Loucy (cell line): ENCODE measurements around the gene RNF11.
"Not testable (repeated sequence)": the region's sequence is repeated elsewhere in the genome, so short reads cannot be mapped to it uniquely, and the experiment has no call there.

Experiments used
- H2AFZ ChIP-seq: fragments of 200-600 bp; sonication (generic); 2 replicates; pipeline ENCODE4 v1.6.0; 2016; ENCODE audit warnings: antibody characterized with exemption, mild to moderate bottlenecking, low read length, moderate library complexity
- H3F3A ChIP-seq: fragments of 200-600 bp; 2 replicates; pipeline ENCODE4 v1.6.0; 2016; ENCODE audit warnings: antibody characterized with exemption, low read depth, mild to moderate bottlenecking
- H3K27me3 ChIP-seq: fragments of 200-600 bp; sonication (generic); 2 replicates; pipeline ENCODE4 v1.6.1; 2014; ENCODE audit warnings: low read length, mild to moderate bottlenecking; ENCODE audit not compliant: insufficient read depth, poor library complexity, severe bottlenecking
- H3K36me3 ChIP-seq: fragments of 200-600 bp; sonication (generic); 2 replicates; pipeline ENCODE4 v1.6.1; 2016; ENCODE audit warnings: low read length; ENCODE audit not compliant: insufficient read depth
- H3K4me1 ChIP-seq: fragments of 200-600 bp; sonication (generic); 2 replicates; pipeline ENCODE4 v1.5.1; 2014; ENCODE audit warnings: low read length, mild to moderate bottlenecking; ENCODE audit not compliant: insufficient read depth, poor library complexity, severe bottlenecking
- H3K4me2 ChIP-seq: fragments of 200-600 bp; sonication (generic); 2 replicates; pipeline ENCODE4 v1.6.0; 2014; ENCODE audit warnings: antibody characterized with exemption, low read length, low read depth, mild to moderate bottlenecking; ENCODE audit not compliant: poor library complexity, severe bottlenecking
- H3K4me3 ChIP-seq: fragments of 200-600 bp; sonication (generic); 2 replicates; pipeline ENCODE4 v1.5.1; 2014; ENCODE audit warnings: low read length, mild to moderate bottlenecking, mixed read lengths; ENCODE audit not compliant: poor library complexity, severe bottlenecking
- H3K79me2 ChIP-seq: fragments of 200-600 bp; sonication (generic); 2 replicates; pipeline ENCODE4 v1.6.1; 2014; ENCODE audit warnings: low read length; ENCODE audit not compliant: insufficient read depth
- H3K9ac ChIP-seq: fragments of 200-600 bp; sonication (generic); 2 replicates; pipeline ENCODE4 v1.6.0; 2014; ENCODE audit warnings: mild to moderate bottlenecking, low read depth, low read length, moderate library complexity; ENCODE audit not compliant: poor library complexity, severe bottlenecking
- H3K9me2 ChIP-seq: fragments of 200-600 bp; sonication (generic); replicated peaks from 2 replicates; pipeline ENCODE4 v1.6.1; 2016; ENCODE audit warnings: low read depth, low read length, mixed read lengths
- H3K9me3 ChIP-seq: fragments of 200-600 bp; sonication (generic); 2 replicates; pipeline ENCODE4 v1.6.1; 2014; ENCODE audit warnings: mild to moderate bottlenecking, antibody characterized with exemption, low read length, low read depth; ENCODE audit not compliant: insufficient read depth
- H4K20me1 ChIP-seq: fragments of 200-600 bp; sonication (generic); 2 replicates; pipeline ENCODE4 v1.6.0; 2014; ENCODE audit warnings: antibody characterized with exemption, low read length, mild to moderate bottlenecking; ENCODE audit not compliant: insufficient read depth, poor library complexity, severe bottlenecking
- EZH2phosphoT487 ChIP-seq: fragments of 200-600 bp; IDR thresholded peaks from 2 replicates; pipeline ENCODE4 v1.6.1; 2018; ENCODE audit warnings: antibody characterized with exemption, mild to moderate bottlenecking, moderate library complexity, borderline replicate concordance
- TF ChIP-seq, protein P1 (sequence below): fragments of 200-600 bp; sonication (generic); conservative IDR thresholded peaks from 2 replicates; pipeline ENCODE4 v1.5.1; 2014; ENCODE audit warnings: mild to moderate bottlenecking, antibody characterized with exemption, low read length

Gene RNF11

DNA sequence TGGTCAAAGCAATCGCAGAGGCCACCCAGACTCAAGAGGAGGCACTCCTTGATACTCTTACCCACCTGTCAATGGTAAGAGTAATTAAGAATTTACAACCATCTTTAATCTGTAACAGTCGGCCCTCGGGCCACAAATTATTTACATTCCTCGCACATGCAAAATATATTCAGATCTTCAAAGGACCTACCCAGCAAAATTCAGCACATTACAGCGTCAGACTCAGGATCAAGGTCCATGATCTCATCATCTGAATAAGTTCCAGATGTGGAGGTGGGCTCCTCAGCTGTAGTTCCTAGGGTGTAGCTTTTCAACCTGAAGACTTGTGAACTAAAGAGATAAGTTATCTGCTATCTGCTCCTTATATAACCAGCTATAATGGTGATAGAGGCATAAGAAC is 17.1 kb upstream of the RNF11 start:
- H3K4me3 ChIP-seq, result no peak overlapping the region
- H3K4me1 ChIP-seq, result peaks cover 31% of the 10 kb centered on the region
- no peaks in the 10 kb centered on the region for H3K79me2 ChIP-seq
- no peaks in the 10 kb centered on the region for H3K36me3 ChIP-seq
- no peaks in the 10 kb centered on the region for H3K27me3 ChIP-seq
- no peak overlapping the region for H3K4me2 ChIP-seq
- no peak overlapping the region for H3K9ac ChIP-seq
- peaks cover 6% of the 10 kb centered on the region; the same call in 1 of the 2 replicates for H3F3A ChIP-seq
- no peaks in the 10 kb centered on the region for H3K9me3 ChIP-seq
- no peak for TF ChIP-seq EZH2phosphoT487
- TF ChIP-seq, protein P1, sequence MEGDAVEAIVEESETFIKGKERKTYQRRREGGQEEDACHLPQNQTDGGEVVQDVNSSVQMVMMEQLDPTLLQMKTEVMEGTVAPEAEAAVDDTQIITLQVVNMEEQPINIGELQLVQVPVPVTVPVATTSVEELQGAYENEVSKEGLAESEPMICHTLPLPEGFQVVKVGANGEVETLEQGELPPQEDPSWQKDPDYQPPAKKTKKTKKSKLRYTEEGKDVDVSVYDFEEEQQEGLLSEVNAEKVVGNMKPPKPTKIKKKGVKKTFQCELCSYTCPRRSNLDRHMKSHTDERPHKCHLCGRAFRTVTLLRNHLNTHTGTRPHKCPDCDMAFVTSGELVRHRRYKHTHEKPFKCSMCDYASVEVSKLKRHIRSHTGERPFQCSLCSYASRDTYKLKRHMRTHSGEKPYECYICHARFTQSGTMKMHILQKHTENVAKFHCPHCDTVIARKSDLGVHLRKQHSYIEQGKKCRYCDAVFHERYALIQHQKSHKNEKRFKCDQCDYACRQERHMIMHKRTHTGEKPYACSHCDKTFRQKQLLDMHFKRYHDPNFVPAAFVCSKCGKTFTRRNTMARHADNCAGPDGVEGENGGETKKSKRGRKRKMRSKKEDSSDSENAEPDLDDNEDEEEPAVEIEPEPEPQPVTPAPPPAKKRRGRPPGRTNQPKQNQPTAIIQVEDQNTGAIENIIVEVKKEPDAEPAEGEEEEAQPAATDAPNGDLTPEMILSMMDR, result no peak
- H4K20me1 ChIP-seq, result no peaks in the 10 kb centered on the region
- H3K9me2 ChIP-seq, result no peaks in the 10 kb centered on the region
- no peak overlapping the region for H2AFZ ChIP-seq

DNA sequence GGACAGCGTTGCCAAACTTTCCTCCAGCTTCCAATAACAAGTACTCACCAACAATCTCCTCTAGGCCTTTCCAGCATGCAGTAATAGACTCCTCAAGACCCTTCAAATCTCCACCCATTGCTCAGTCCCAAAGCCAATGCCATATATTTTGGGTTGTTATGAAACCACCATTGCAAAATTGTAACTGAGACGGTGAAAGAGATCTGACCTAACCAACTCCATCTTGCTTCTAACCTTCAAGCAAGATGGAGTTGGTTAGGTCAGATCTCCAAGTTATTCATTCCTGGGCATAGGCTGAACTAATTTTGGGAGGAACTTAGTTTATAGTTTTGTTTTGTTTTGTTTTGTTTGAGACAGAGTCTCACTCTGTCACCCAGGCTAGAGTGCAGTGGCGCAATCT is 14.5 kb upstream of the RNF11 start:
- H3K4me1 ChIP-seq, result peaks cover 12% of the 10 kb centered on the region
- not testable (repeated sequence) for H3K9me3 ChIP-seq, H3K9me2 ChIP-seq, H3K79me2 ChIP-seq, H3K36me3 ChIP-seq, H3K27me3 ChIP-seq, H3K4me2 ChIP-seq, H3K4me3 ChIP-seq, H3F3A ChIP-seq, H2AFZ ChIP-seq, H4K20me1 ChIP-seq, H3K9ac ChIP-seq

DNA sequence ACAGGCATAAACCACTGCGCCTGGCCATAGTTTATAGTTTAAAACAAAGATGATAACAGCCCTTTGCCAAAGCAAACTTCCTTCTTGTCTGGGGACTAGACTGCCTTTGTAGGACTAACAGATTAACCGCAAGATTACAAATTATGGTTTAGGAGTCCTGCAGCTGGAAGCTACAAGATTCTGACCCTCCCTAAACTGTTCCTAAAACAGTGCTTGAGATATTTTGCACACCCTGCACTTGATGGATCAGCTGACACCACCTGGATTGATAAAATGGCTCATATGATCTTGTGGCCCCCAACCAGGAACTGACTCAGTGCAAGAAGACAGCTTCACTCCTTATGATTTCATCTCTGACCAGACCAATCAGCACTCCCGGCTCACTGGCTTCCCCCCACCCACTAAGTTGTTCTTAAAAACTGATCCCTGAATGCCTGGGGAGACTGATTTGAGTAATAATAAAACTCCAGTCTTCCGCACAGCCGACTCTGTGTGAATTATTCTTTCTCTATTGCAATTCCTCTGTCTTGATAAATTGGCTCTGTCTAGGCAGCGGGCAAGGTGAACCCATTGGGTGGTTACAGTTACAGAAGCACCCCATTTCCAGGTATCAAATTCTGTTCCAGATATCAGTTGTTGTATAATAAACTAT is 13.8 kb upstream of the RNF11 start:
- H3F3A ChIP-seq, result peaks cover 6% of the 10 kb centered on the region; the same call in 1 of the 2 replicates
- no peaks in the 10 kb centered on the region for H4K20me1 ChIP-seq
- H3K4me2 ChIP-seq, result no peak overlapping the region
- no peaks in the 10 kb centered on the region for H3K27me3 ChIP-seq
- H2AFZ ChIP-seq, result no peak overlapping the region
- H3K4me1 ChIP-seq, result peaks cover 12% of the 10 kb centered on the region
- no peaks in the 10 kb centered on the region for H3K36me3 ChIP-seq
- no peaks in the 10 kb centered on the region for H3K9me2 ChIP-seq
- no peak overlapping the region for H3K4me3 ChIP-seq
- TF ChIP-seq, protein P1, result no peak
- no peak for TF ChIP-seq EZH2phosphoT487
- no peaks in the 10 kb centered on the region for H3K79me2 ChIP-seq
- H3K9ac ChIP-seq, result no peak overlapping the region
- H3K9me3 ChIP-seq, result no peaks in the 10 kb centered on the region

DNA sequence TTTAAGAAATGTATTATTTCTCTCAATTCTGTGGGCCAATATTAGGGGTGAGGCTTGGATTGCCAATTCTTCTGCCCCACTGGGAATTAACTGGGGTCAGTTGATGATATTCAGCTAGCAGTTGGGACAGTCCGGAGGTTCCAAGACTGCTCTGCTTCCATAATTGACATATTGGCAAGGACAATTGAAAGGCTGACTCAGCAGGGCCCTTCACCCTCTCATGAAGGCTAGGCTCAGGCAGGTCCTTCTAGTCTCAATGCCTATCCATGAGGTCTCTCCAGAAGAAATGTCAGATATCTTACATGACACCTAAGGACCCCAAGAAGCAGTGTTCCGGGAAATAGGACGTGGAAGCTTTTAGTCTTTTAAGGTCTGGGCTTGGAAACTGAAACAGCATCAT is 13.3 kb upstream of the RNF11 start:
- Histone ChIP-seq H3K79me2 (no peaks in the 10 kb centered on the region), H3K9me3 (no peaks in the 10 kb centered on the region), H3K9me2 (no peaks in the 10 kb centered on the region), H3F3A (peaks cover 6% of the 10 kb centered on the region; the same call in 1 of the 2 replicates), H3K27me3 (no peaks in the 10 kb centered on the region), H3K4me2 (no peak overlapping the region), H4K20me1 (no peaks in the 10 kb centered on the region), H3K36me3 (no peaks in the 10 kb centered on the region), H3K4me3 (no peak overlapping the region), H3K9ac (no peak overlapping the region), H3K4me1 (peaks cover 12% of the 10 kb centered on the region), H2AFZ (no peak overlapping the region)
- TF ChIP-seq EZH2phosphoT487, result no peak
- TF ChIP-seq, protein P1, result no peak
